OCI-LY1 (cell line): ENCODE data around the gene PVALEF.
"Not testable (repeated sequence)": the region's sequence is repeated elsewhere in the genome, so short reads cannot be mapped to it uniquely, and the experiment has no call there.

Source experiments
- H2AFZ ChIP-seq: fragments of 200-600 bp; sonication (generic), shearing (Covaris generic); 2 replicates; pipeline ENCODE4 v1.6.0; 2014; ENCODE audit warnings: antibody characterized with exemption, mild to moderate bottlenecking, low read length
- H3F3A ChIP-seq: fragments of 200-600 bp; sonication (generic), shearing (Covaris generic); 2 replicates; pipeline ENCODE4 v1.6.0; 2014; ENCODE audit warnings: mild to moderate bottlenecking, antibody characterized with exemption, low read length, moderate library complexity; ENCODE audit not compliant: insufficient read depth
- H3K27ac ChIP-seq: fragments of 200-600 bp; sonication (generic); 2 replicates; pipeline ENCODE4 v1.5.1; 2014; ENCODE audit warnings: low read length, mixed run types, mild to moderate bottlenecking, low read depth; ENCODE audit not compliant: poor library complexity, severe bottlenecking
- H3K27me3 ChIP-seq: fragments of 200-600 bp; sonication (generic); 2 replicates; pipeline ENCODE4 v1.6.0; 2014; ENCODE audit warnings: antibody characterized with exemption, mild to moderate bottlenecking, low read length, moderate library complexity; ENCODE audit not compliant: insufficient read depth
- H3K36me3 ChIP-seq: fragments of 200-600 bp; sonication (generic); 2 replicates; pipeline ENCODE4 v1.6.1; 2014; ENCODE audit warnings: mild to moderate bottlenecking, antibody characterized with exemption, low read length, moderate library complexity, mixed read lengths; ENCODE audit not compliant: insufficient read depth
- H3K4me1 ChIP-seq: fragments of 200-600 bp; sonication (generic); 2 replicates; pipeline ENCODE4 v1.5.1; 2014; ENCODE audit warnings: mild to moderate bottlenecking, low read length, moderate library complexity; ENCODE audit not compliant: insufficient read depth, severe bottlenecking
- H3K4me2 ChIP-seq: fragments of 200-600 bp; sonication (generic), shearing (Covaris generic); 2 replicates; pipeline ENCODE4 v1.6.1; 2014; ENCODE audit warnings: low read length
- H3K4me3 ChIP-seq: fragments of 200-600 bp; sonication (generic); 2 replicates; pipeline ENCODE4 v1.5.1; 2014; ENCODE audit warnings: low read length, low read depth, mild to moderate bottlenecking, mixed read lengths; ENCODE audit not compliant: poor library complexity, severe bottlenecking
- H3K79me2 ChIP-seq: fragments of 200-600 bp; shearing (Covaris generic); 2 replicates; pipeline ENCODE4 v1.6.1; 2016; ENCODE audit warnings: mixed run types, low read length, mixed read lengths; ENCODE audit not compliant: insufficient read depth
- H3K9ac ChIP-seq: fragments of 200-600 bp; sonication (generic), shearing (Covaris generic); 2 replicates; pipeline ENCODE4 v1.6.1; 2014; ENCODE audit warnings: mild to moderate bottlenecking, low read length, mixed read lengths
- H3K9me2 ChIP-seq: fragments of 200-600 bp; sonication (generic), shearing (Covaris generic); 2 replicates; pipeline ENCODE4 v1.6.1; 2014; ENCODE audit warnings: low read depth, mild to moderate bottlenecking, low read length, mixed read lengths
- H3K9me3 ChIP-seq: fragments of 200-600 bp; shearing (Covaris generic); 2 replicates; pipeline ENCODE4 v1.6.1; 2014; ENCODE audit warnings: low read length, mixed read lengths
- H4K20me1 ChIP-seq: fragments of 200-600 bp; sonication (generic), shearing (Covaris generic); 2 replicates; pipeline ENCODE4 v1.6.0; 2016; ENCODE audit warnings: mild to moderate bottlenecking, low read length; ENCODE audit not compliant: insufficient read depth
- CTCF ChIP-seq: fragments of 200-600 bp; sonication (generic), shearing (Covaris generic); IDR thresholded peaks from 2 replicates; pipeline ENCODE4 v1.5.1; 2017; ENCODE audit warnings: mild to moderate bottlenecking, antibody characterized with exemption, low read length, moderate library complexity, mixed read lengths
- EZH2 ChIP-seq: fragments of 200-600 bp; sonication (generic), shearing (Covaris generic); IDR thresholded peaks from 2 replicates; pipeline ENCODE4 v1.8.0; 2017; ENCODE audit warnings: borderline replicate concordance, mixed run types, mild to moderate bottlenecking, antibody characterized with exemption, low read length, moderate library complexity, mixed read lengths

PVALEF gene

DNA sequence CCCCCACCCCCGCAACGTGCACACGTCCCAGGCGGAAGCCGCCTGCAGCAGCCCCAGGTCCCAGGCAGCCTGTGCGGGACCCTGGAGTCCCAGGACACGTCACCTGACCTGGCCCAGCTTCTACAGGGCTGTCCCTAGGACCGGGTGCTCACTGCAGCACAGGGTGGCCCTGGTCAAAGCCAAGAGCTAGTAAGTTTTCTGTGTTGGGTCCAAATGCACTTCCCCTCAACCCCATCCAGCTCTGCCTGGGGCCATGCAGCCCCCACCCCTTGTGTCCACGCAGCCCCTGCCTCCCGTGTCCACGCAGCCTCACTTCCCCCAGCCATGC is 22.1 kb upstream of the PVALEF start:
- no peak overlapping the region for H3K4me2 ChIP-seq
- H3K9ac ChIP-seq = no peak overlapping the region
- no peaks in the 10 kb centered on the region for H3K36me3 ChIP-seq
- H4K20me1 ChIP-seq = no peaks in the 10 kb centered on the region
- peaks cover 1% of the 10 kb centered on the region; the same call in 1 of the 2 replicates for H3K27me3 ChIP-seq
- no peaks in the 10 kb centered on the region for H3K4me1 ChIP-seq
- H3K79me2 ChIP-seq = no peaks in the 10 kb centered on the region
- TF ChIP-seq CTCF = no peak
- no peak for TF ChIP-seq EZH2
- no peaks in the 10 kb centered on the region for H3K9me3 ChIP-seq
- no peak overlapping the region for H3K4me3 ChIP-seq
- no peaks in the 10 kb centered on the region for H3K9me2 ChIP-seq
- no peak overlapping the region for H3K27ac ChIP-seq
- no peak overlapping the region for H2AFZ ChIP-seq
- H3F3A ChIP-seq = no peaks in the 10 kb centered on the region

DNA sequence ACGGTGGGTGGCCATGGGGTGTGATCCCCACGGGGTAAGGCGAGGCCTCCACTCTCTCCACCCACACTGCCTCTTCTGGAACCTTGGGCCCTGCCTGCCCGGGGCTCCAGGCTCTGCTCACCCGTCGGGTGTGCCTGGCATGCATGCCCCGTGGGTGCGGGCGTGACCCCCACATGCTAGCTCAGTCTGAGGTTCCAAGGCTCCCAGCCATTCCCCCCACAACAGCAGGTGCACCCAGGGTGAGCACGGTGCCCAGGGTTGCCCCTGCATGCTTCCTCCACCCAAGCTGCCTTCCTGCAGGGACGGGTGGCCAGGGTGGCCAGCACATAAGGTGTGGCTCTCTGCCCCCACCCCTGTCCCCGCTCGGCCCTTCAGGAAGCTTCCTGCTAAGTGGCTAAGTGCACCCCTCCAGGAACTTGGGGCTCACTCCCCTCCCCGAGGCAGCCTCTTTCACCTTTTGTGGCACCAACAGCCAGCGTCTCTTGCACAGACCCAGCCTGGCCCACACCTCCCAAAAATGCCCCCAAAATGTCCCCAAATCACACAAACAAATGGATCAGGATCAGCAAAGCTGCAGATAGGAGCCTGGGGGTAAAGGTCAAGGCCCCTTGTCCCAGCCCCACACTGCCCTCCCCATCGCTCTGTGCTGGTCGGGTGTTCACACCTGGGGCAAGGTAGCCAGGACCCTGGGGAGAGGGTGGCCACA is 21.4 kb upstream of the PVALEF start:
- Histone ChIP-seq H3K27me3 (peaks cover 4% of the 10 kb centered on the region; the same call in 1 of the 2 replicates), H3K9me3 (no peaks in the 10 kb centered on the region), H4K20me1 (no peaks in the 10 kb centered on the region), H3K79me2 (no peaks in the 10 kb centered on the region), H2AFZ (no peak overlapping the region), H3K36me3 (no peaks in the 10 kb centered on the region), H3F3A (no peaks in the 10 kb centered on the region), H3K27ac (no peak overlapping the region), H3K9me2 (no peaks in the 10 kb centered on the region), H3K4me3 (no peak overlapping the region), H3K4me1 (no peaks in the 10 kb centered on the region), H3K9ac (no peak overlapping the region), H3K4me2 (no peak overlapping the region)
- TF ChIP-seq CTCF (no peak), EZH2 (no peak)

GRCh38 chr17:81144423-81144781 is 20.9 kb upstream of the PVALEF start:
- no peaks in the 10 kb centered on the region for H3K4me1 ChIP-seq

GRCh38 chr17:81146208-81146607 is 19.1 kb upstream of the PVALEF start:
- not testable (repeated sequence) for H3K4me1 ChIP-seq, H3K36me3 ChIP-seq, H2AFZ ChIP-seq, H3K27ac ChIP-seq, H3K4me3 ChIP-seq, H4K20me1 ChIP-seq, H3K27me3 ChIP-seq, H3K9me2 ChIP-seq, H3F3A ChIP-seq, H3K9me3 ChIP-seq, H3K9ac ChIP-seq, H3K4me2 ChIP-seq, H3K79me2 ChIP-seq

More at GRCh38 chr17:81144423-81144781, 20.9 kb upstream of the PVALEF start:
- Histone ChIP-seq H3K27ac (no peak overlapping the region), H3K4me3 (no peak overlapping the region), H3K36me3 (no peaks in the 10 kb centered on the region), H3K9ac (no peak overlapping the region), H4K20me1 (no peaks in the 10 kb centered on the region), H3K27me3 (peaks cover 4% of the 10 kb centered on the region; the same call in 1 of the 2 replicates), H3K4me2 (no peak overlapping the region), H3F3A (no peaks in the 10 kb centered on the region), H2AFZ (no peak overlapping the region), H3K9me2 (no peaks in the 10 kb centered on the region), H3K9me3 (no peaks in the 10 kb centered on the region), H3K79me2 (no peaks in the 10 kb centered on the region)
- TF ChIP-seq CTCF (no peak), EZH2 (no peak)
